ENCODE data around the gene RPS10.

DNA sequence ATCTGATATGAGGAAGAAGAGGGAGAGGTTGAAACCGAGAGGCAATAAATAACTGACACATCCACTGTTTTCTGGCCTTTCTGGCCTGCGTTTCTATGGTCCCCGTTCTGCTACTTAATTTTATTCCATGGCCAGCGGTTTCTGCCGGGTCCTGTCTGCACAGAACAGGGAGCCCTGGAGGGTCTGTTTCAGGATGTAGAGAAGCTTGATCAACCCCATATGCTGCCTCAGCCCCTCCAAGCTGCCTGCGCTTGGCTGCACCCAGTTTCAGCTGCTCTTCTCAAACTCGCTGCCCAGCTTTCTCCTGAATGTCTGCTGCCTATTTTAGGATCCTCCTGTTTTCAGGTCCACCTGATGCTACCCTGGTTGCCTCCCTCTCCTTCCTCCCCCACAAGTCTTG, 21.5 kb upstream of the RPS10 start:
- TF ChIP-seq GATA1 (IDR thresholded peaks at IDR 0.05; ENCODE audit: low read depth, low read length) (no peak), POLR2A (IDR thresholded peaks at IDR 0.05; ENCODE audit: low read length) (no peak)

All from erythroblast (primary cell).